Body of pancreas (tissue), 4 donors: ENCODE data around the gene CASP7.

ENCODE experiments used
- CTCF ChIP-seq, 7 experiments: fragments of 450-650 bp in 4 of 7; fragments of 200-600 bp in 3 of 7; sonication (generic) in 3 of 7; IDR thresholded peaks; one replicate each; pipeline ENCODE4 v1.5.1; 2016 to 2019; ENCODE audit warnings: antibody characterized with exemption in 7 of 7
- POLR2A ChIP-seq, 3 donors: fragments of 450-650 bp; IDR thresholded peaks; one replicate each; pipeline ENCODE4 v1.6.1; 2016; ENCODE audit warnings: antibody characterized with exemption in 3 of 3, mild to moderate bottlenecking in 2 of 3

- TF ChIP-seq CTCF (IDR thresholded peaks at IDR 0.05) (no peak), POLR2A (IDR thresholded peaks at IDR 0.05) (no peak)
These were observed 13.8 kb upstream of the CASP7 start for GRCh38 chr10:113665806-113666354.
